ENCODE measurements around the gene GTF2IRD1. TPM values are rescaled to one million over a fixed set of nuclear protein-coding genes. Genes with fewer than 3 reads are reported as not detected.

The GTF2IRD1 gene
- total RNA-seq, 1 experiment from 2014 or later = 42.9 TPM

GRCh38 chr7:74473116-74473515 is 19.4 kb downstream of the GTF2IRD1 start:
- ATAC-seq (no peak; the same call in 1 of the 2 replicates), DNase-seq (ENCODE audit: low spot score) (no peak)
- H3K27ac Mint-ChIP-seq = no peak overlapping the region
- no peaks in the 10 kb centered on the region; the same call in 1 of the 2 replicates for H3K36me3 Mint-ChIP-seq
- no peak for TF ChIP-seq SOX15 (CRISPR knock-in tag; IDR thresholded peaks at IDR 0.05)
- TF ChIP-seq CREB1 (CRISPR knock-in tag; IDR thresholded peaks at IDR 0.05) = no peak
- TF ChIP-seq CREM (CRISPR knock-in tag; IDR thresholded peaks at IDR 0.05) = no peak
- TF ChIP-seq ZSCAN18 (CRISPR knock-in tag; IDR thresholded peaks at IDR 0.05) = no peak
- TF ChIP-seq GRHL2 (CRISPR knock-in tag; IDR thresholded peaks at IDR 0.05; ENCODE audit: insufficient replicate concordance, severe bottlenecking) = no peak
- no peak for TF ChIP-seq ELF4 (CRISPR knock-in tag; IDR thresholded peaks at IDR 0.05; ENCODE audit: low read depth)
- TF ChIP-seq USF1 (CRISPR knock-in tag; IDR thresholded peaks at IDR 0.05) = no peak
- no peak for TF ChIP-seq NFYB (CRISPR knock-in tag; conservative IDR thresholded peaks at IDR 0.05; ENCODE audit: low read depth)
- no peak for TF ChIP-seq GABPB1 (CRISPR knock-in tag; IDR thresholded peaks at IDR 0.05)
- TF ChIP-seq TEAD1 (CRISPR knock-in tag; IDR thresholded peaks at IDR 0.05) = no peak
- no peak for TF ChIP-seq RELA (CRISPR knock-in tag; IDR thresholded peaks at IDR 0.05; ENCODE audit: borderline replicate concordance)
- TF ChIP-seq SP1 (CRISPR knock-in tag; conservative IDR thresholded peaks at IDR 0.05) = no peak
- no peak for TF ChIP-seq ARID4B (CRISPR knock-in tag; IDR thresholded peaks at IDR 0.05; ENCODE audit: borderline replicate concordance)
- H3K9me3 Mint-ChIP-seq = no peaks in the 10 kb centered on the region
- H3K4me1 Mint-ChIP-seq = peaks cover 17% of the 10 kb centered on the region
- H3K27me3 Mint-ChIP-seq (ENCODE audit: low read depth) = no peaks in the 10 kb centered on the region
- ChIA-PET CTCF (interaction anchor here (0.5 to 2.4 kb wide), 6 partner anchors 14 to 115 kb away, joined by 3 to 8 read pairs (median 4); no protein-coding TSS in a partner anchor), POLR2A (no interaction called here)
- no peak overlapping the region for H3K4me3 Mint-ChIP-seq

- CTCF ChIA-PET = interaction anchor here (1.9 to 2.4 kb wide), 2 partner anchors 15 to 24 kb away, joined by 6 to 8 read pairs; no protein-coding TSS in a partner anchor
- TF ChIP-seq PRRX2 (CRISPR knock-in tag; IDR thresholded peaks at IDR 0.05) (no peak), HMGA2 (CRISPR knock-in tag; IDR thresholded peaks at IDR 0.05) (no peak), ZSCAN18 (CRISPR knock-in tag; IDR thresholded peaks at IDR 0.05) (no peak), ZNF423 (CRISPR knock-in tag; IDR thresholded peaks at IDR 0.05) (no peak), GABPB1 (CRISPR knock-in tag; IDR thresholded peaks at IDR 0.05) (no peak)
- Mint-ChIP-seq H3K27ac (no peak overlapping the region), H3K27me3 (ENCODE audit: low read depth) (no peaks in the 10 kb centered on the region), H3K36me3 (no peaks in the 10 kb centered on the region; the same call in 1 of the 2 replicates), H3K4me1 (peaks cover 19% of the 10 kb centered on the region), H3K4me3 (no peak overlapping the region), H3K9me3 (no peaks in the 10 kb centered on the region)
- ATAC-seq = no peak
- DNase-seq (ENCODE audit: low spot score) = no peak
- POLR2A ChIA-PET = no interaction called here
These were observed 20.7 kb downstream of the GTF2IRD1 start for GRCh38 chr7:74474271-74474865.
